ENCODE data around the gene SPTAN1.

SPTAN1 gene

GRCh38 chr9:128607642-128608350 is 55.4 kb downstream of the SPTAN1 start:
- DNase-seq (ENCODE audit: low read depth) = peak; percentile 12

- DNase-seq (ENCODE audit: low read depth) = no peak
Observed at GRCh38 chr9:128610897-128611296, 58.5 kb downstream of the SPTAN1 start.

- no peak for DNase-seq (ENCODE audit: low read depth)
Observed at GRCh38 chr9:128611600-128612394, 59.4 kb downstream of the SPTAN1 start.

- no peak for DNase-seq (ENCODE audit: low read depth)
Observed at GRCh38 chr9:128614728-128615127, 62.3 kb downstream of the SPTAN1 start.

- DNase-seq (ENCODE audit: low read depth) = no peak
Observed at GRCh38 chr9:128615571-128615970, 63.2 kb downstream of the SPTAN1 start.

- no peak for DNase-seq (ENCODE audit: low read depth)
Observed at GRCh38 chr9:128617943-128618342, 65.6 kb downstream of the SPTAN1 start.

- DNase-seq (ENCODE audit: low read depth) = no peak
Observed at GRCh38 chr9:128619127-128619526, 66.7 kb downstream of the SPTAN1 start.

GRCh38 chr9:128619779-128620178 is 67.4 kb downstream of the SPTAN1 start:
- no peak for DNase-seq (ENCODE audit: low read depth)

- DNase-seq (ENCODE audit: low read depth) = no peak
Observed at GRCh38 chr9:128621730-128622455, 69.5 kb downstream of the SPTAN1 start.

GRCh38 chr9:128624566-128624965 is 72.2 kb downstream of the SPTAN1 start:
- DNase-seq (ENCODE audit: low read depth) = no peak

- no peak for DNase-seq (ENCODE audit: low read depth)
Observed at GRCh38 chr9:128625391-128626146, 73.2 kb downstream of the SPTAN1 start.

- no peak for DNase-seq (ENCODE audit: low read depth)
Observed at GRCh38 chr9:128626181-128626580, 73.8 kb downstream of the SPTAN1 start.

- DNase-seq (ENCODE audit: low read depth) = no peak
Observed at GRCh38 chr9:128627127-128627715, 74.8 kb downstream of the SPTAN1 start.

- DNase-seq (ENCODE audit: low read depth) = no peak
Observed at GRCh38 chr9:128627906-128628305, 75.5 kb downstream of the SPTAN1 start.

- DNase-seq (ENCODE audit: low read depth) = no peak
Observed at GRCh38 chr9:128628471-128629048, 76.2 kb downstream of the SPTAN1 start.

- no peak for DNase-seq (ENCODE audit: low read depth)
Observed at GRCh38 chr9:128629136-128629535, 76.7 kb downstream of the SPTAN1 start.

GRCh38 chr9:128629852-128630545 is 77.6 kb downstream of the SPTAN1 start:
- DNase-seq (ENCODE audit: low read depth) = no peak

- DNase-seq (ENCODE audit: low read depth) = no peak
Observed at GRCh38 chr9:128631636-128632035, 79.2 kb downstream of the SPTAN1 start.

GRCh38 chr9:128632066-128632465 is 79.7 kb downstream of the SPTAN1 start:
- no peak for DNase-seq (ENCODE audit: low read depth)

GRCh38 chr9:128632486-128632885 is 80.1 kb downstream of the SPTAN1 start:
- DNase-seq (ENCODE audit: low read depth) = no peak

- no peak for DNase-seq (ENCODE audit: low read depth)
Observed at GRCh38 chr9:128633057-128633456, 80.7 kb downstream of the SPTAN1 start.
